CD14-positive monocyte (primary cell): ENCODE results near the gene ANKRD55. TPM values are rescaled to one million over a fixed set of nuclear protein-coding genes. Genes with fewer than 3 reads are reported as not detected.

Source experiments
- DNase-seq, 3 donors: peaks; one replicate each; pipeline ENCODE4 v3.0.0-alpha.2; 2011 to 2022
- H2AFZ ChIP-seq: 2 replicates; pipeline ENCODE4 v1.6.0; 2012; ENCODE audit warnings: mild to moderate bottlenecking, low read depth, low read length, inconsistent platforms; ENCODE audit not compliant: insufficient read depth, poor library complexity, severe bottlenecking
- H3K27ac ChIP-seq, 2 donors: 1 replicate in 1 of 2; 2 replicates in 1 of 2; pipeline ENCODE4 v1.5.1; 2012 to 2013; ENCODE audit warnings: low read length in 2 of 2, control low read depth in 1 of 2, inconsistent platforms in 1 of 2, low read depth in 1 of 2, mild to moderate bottlenecking in 1 of 2
- H3K27me3 ChIP-seq, 2 donors: one replicate each; pipeline versions ENCODE4 v1.6.0 to v1.6.1; 2011 to 2013; ENCODE audit warnings: low read length in 2 of 2; ENCODE audit not compliant: control insufficient read depth in 2 of 2, insufficient read depth in 2 of 2
- H3K36me3 ChIP-seq, 2 donors: replicated peaks in 1 of 2; 1 replicate in 1 of 2; 2 replicates in 1 of 2; pipeline versions ENCODE4 v1.5.1 to v1.6.1; 2012 to 2013; ENCODE audit warnings: low read length in 2 of 2, control low read depth in 1 of 2, inconsistent platforms in 1 of 2, mild to moderate bottlenecking in 1 of 2; ENCODE audit not compliant: insufficient read depth in 2 of 2, control insufficient read depth in 1 of 2
- H3K4me1 ChIP-seq, 2 donors: 1 replicate in 1 of 2; 2 replicates in 1 of 2; pipeline versions ENCODE4 v1.5.1 to v1.6.1; 2012 to 2013; ENCODE audit warnings: low read length in 2 of 2, control low read depth in 1 of 2, inconsistent platforms in 1 of 2, mild to moderate bottlenecking in 1 of 2, moderate library complexity in 1 of 2; ENCODE audit not compliant: insufficient read depth in 2 of 2, control insufficient read depth in 1 of 2
- H3K4me2 ChIP-seq: replicated peaks from 2 replicates; pipeline ENCODE3; 2012; ENCODE audit warnings: low read length, moderate library complexity, mild to moderate bottlenecking; ENCODE audit not compliant: poor library complexity, severe bottlenecking; ENCODE audit errors: extremely low read depth
- H3K4me3 ChIP-seq, 3 experiments: fragments of 200-600 bp in 1 of 3; sonication (generic) in 1 of 3; replicated peaks in 1 of 3; 1 replicate in 2 of 3; 2 replicates in 1 of 3; pipeline ENCODE4 v1.5.1; 2011 to 2013; ENCODE audit warnings: low read length in 3 of 3, mild to moderate bottlenecking in 3 of 3, control low read depth in 2 of 3, low read depth in 2 of 3, inconsistent platforms in 1 of 3, moderate library complexity in 1 of 3
- H3K79me2 ChIP-seq: 2 replicates; pipeline ENCODE4 v1.6.0; 2012; ENCODE audit warnings: mild to moderate bottlenecking, control low read depth, inconsistent platforms, low read length, moderate library complexity; ENCODE audit not compliant: insufficient read depth
- H3K9ac ChIP-seq: 2 replicates; pipeline ENCODE4 v1.6.0; 2017; ENCODE audit warnings: low read length, mild to moderate bottlenecking; ENCODE audit not compliant: insufficient read depth, poor library complexity, severe bottlenecking
- H3K9me3 ChIP-seq, 2 donors: replicated peaks in 1 of 2; 1 replicate in 1 of 2; 2 replicates in 1 of 2; pipeline versions ENCODE4 v1.5.1 to v1.6.1; 2012 to 2013; ENCODE audit warnings: low read length in 2 of 2, control low read depth in 1 of 2; ENCODE audit not compliant: control insufficient read depth in 1 of 2, insufficient read depth in 1 of 2
- H4K20me1 ChIP-seq: 2 replicates; pipeline ENCODE4 v1.6.0; 2012; ENCODE audit warnings: mild to moderate bottlenecking, low read length, control low read depth, moderate library complexity; ENCODE audit not compliant: insufficient read depth
- H3K27ac Mint-ChIP-seq, 7 donors: one replicate each; pipeline ENCODE4 v1.8.0; 2020; ENCODE audit warnings: mild to moderate bottlenecking in 7 of 7, mixed read lengths in 7 of 7, moderate library complexity in 6 of 7, inconsistent platforms in 2 of 7
- H3K27me3 Mint-ChIP-seq, 3 donors: one replicate each; pipeline ENCODE4 v1.8.0; 2021 to 2022; ENCODE audit warnings: low read depth in 3 of 3, mild to moderate bottlenecking in 3 of 3, mixed read lengths in 3 of 3, moderate library complexity in 3 of 3, inconsistent platforms in 1 of 3
- H3K36me3 Mint-ChIP-seq, 2 donors: one replicate each; pipeline ENCODE4 v1.8.0; 2020; ENCODE audit warnings: mixed read lengths in 2 of 2, inconsistent platforms in 1 of 2, mild to moderate bottlenecking in 1 of 2
- H3K4me1 Mint-ChIP-seq: one replicate; pipeline ENCODE4 v1.8.0; 2020; ENCODE audit warnings: mild to moderate bottlenecking, mixed read lengths
- H3K4me3 Mint-ChIP-seq, 2 donors: one replicate each; pipeline ENCODE4 v1.8.0; 2020; ENCODE audit warnings: mild to moderate bottlenecking in 2 of 2, mixed read lengths in 2 of 2, moderate library complexity in 1 of 2
- H3K9me3 Mint-ChIP-seq, 7 donors: one replicate each; pipeline ENCODE4 v1.8.0; 2020 to 2022; ENCODE audit warnings: mixed read lengths in 7 of 7, mild to moderate bottlenecking in 6 of 7, moderate library complexity in 6 of 7, inconsistent platforms in 2 of 7
- WGBS: methylation state at CpG from one replicate; pipeline ENCODE4 v1.1.5; 2013; ENCODE audit warnings: missing lambda C conversion rate; ENCODE audit not compliant: insufficient coverage; 5-methylcytosine and 5-hydroxymethylcytosine counted together
- intact Hi-C, 2 donors: fragments of 100-400 bp; cut with micrococcal nuclease; formaldehyde crosslinking; loops; one replicate each; pipeline versions ENCODE4 v1.15.0 to v1.15.1; 2023
- polyA plus RNA-seq, 3 donors: library from polyadenylated mRNA; depleted of rRNA in 1 of 3; unstranded in 2 of 3; stranded (reverse) in 1 of 3; fragments of 300-500 nt in 2 of 3; fragments of >200 nt in 1 of 3; fragmentation: Illumina TruSeq in 2 of 3; gene quantifications; 1 replicate in 2 of 3; 2 replicates in 1 of 3; pipeline ENCODE4 v1.2.3, GENCODE V29; 2012 to 2021
- TF ChIP-seq, protein P1 (sequence below): fragments of 200-600 bp; IDR thresholded peaks from one replicate; pipeline ENCODE4 v1.8.0; 2022; ENCODE audit warnings: antibody characterized with exemption, mild to moderate bottlenecking

ANKRD55 gene
- polyA plus RNA-seq, 3 donors = 0.20 to 0.55 (median 0.28) TPM

DNA sequence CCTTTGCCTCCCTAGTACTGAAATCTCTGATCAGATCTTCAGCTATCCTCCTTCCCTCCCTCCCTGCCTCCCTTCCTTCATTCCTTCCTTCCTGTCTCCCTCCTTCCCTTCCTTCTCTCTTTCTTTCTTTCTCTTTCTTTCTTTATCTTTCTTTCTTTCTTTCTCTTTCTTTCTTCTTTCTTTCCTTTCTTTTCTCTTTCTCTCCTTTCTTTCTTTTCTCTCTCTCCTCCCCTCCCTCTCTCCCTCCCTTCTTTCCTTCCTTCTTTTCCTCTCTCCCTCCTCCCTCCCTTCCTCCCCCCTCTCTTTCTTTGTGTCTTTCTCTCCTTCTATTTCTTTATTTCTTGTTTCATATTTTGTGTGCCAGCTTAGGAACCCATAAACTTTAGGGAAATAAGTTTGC, 23.9 kb upstream of the ANKRD55 start:
- no peaks in the 10 kb centered on the region for H3K36me3 Mint-ChIP-seq
- H4K20me1 ChIP-seq = no peaks in the 10 kb centered on the region
- no peaks in the 10 kb centered on the region for H3K79me2 ChIP-seq
- no peaks in the 10 kb centered on the region for H3K36me3 ChIP-seq
- H3K4me3 ChIP-seq = no peak overlapping the region
- H3K9me3 Mint-ChIP-seq = peaks cover 0 to 4% (median 0%) of the 10 kb centered on the region in 7 donors
- peaks cover 4% of the 10 kb centered on the region for H3K4me1 Mint-ChIP-seq
- no peak overlapping the region for H3K4me2 ChIP-seq
- no peak overlapping the region for H2AFZ ChIP-seq
- no peak overlapping the region for H3K27ac ChIP-seq
- TF ChIP-seq, protein P1, sequence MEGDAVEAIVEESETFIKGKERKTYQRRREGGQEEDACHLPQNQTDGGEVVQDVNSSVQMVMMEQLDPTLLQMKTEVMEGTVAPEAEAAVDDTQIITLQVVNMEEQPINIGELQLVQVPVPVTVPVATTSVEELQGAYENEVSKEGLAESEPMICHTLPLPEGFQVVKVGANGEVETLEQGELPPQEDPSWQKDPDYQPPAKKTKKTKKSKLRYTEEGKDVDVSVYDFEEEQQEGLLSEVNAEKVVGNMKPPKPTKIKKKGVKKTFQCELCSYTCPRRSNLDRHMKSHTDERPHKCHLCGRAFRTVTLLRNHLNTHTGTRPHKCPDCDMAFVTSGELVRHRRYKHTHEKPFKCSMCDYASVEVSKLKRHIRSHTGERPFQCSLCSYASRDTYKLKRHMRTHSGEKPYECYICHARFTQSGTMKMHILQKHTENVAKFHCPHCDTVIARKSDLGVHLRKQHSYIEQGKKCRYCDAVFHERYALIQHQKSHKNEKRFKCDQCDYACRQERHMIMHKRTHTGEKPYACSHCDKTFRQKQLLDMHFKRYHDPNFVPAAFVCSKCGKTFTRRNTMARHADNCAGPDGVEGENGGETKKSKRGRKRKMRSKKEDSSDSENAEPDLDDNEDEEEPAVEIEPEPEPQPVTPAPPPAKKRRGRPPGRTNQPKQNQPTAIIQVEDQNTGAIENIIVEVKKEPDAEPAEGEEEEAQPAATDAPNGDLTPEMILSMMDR = no peak
- no peak overlapping the region for H3K9ac ChIP-seq
- H3K27me3 ChIP-seq = no peaks in the 10 kb centered on the region
- H3K4me1 ChIP-seq = peaks cover under 1 to 11% of the 10 kb centered on the region in 2 donors
- no peak for DNase-seq
- peaks cover 0 to 3% (median 0%) of the 10 kb centered on the region in 3 donors for H3K27me3 Mint-ChIP-seq
- no peaks in the 10 kb centered on the region for H3K9me3 ChIP-seq
- intact Hi-C loops = no loop called here
- H3K27ac Mint-ChIP-seq = no peak overlapping the region
- H3K4me3 Mint-ChIP-seq = no peak overlapping the region

DNA sequence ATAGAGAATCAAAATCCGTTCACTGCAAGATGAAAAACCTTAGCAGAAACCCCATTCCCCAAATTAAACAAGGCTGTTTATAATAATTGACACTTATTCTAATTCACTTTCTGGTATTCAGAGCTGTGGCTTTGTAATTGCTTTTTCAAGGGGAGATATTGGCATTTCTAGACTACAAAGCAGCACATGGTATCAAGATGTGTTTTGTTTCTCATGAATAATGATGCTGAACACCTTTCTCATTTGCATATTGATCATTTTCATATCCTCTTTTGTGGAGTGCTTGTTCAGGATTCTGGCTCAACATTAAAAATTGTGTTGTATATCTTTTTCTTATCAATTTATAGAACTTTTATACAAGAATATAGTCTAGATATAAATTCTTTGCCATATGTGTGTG, 22.4 kb upstream of the ANKRD55 start:
- Histone ChIP-seq H3K27me3 (no peaks in the 10 kb centered on the region), H3K9me3 (no peaks in the 10 kb centered on the region), H3K27ac (no peak overlapping the region), H3K36me3 (no peaks in the 10 kb centered on the region), H3K4me1 (peaks cover 8 to 18% of the 10 kb centered on the region in 2 donors), H4K20me1 (no peaks in the 10 kb centered on the region), H3K9ac (no peak overlapping the region), H3K4me2 (no peak overlapping the region), H3K79me2 (no peaks in the 10 kb centered on the region), H3K4me3 (no peak overlapping the region), H2AFZ (no peak overlapping the region)
- H3K4me1 Mint-ChIP-seq = peaks cover 17% of the 10 kb centered on the region
- H3K9me3 Mint-ChIP-seq = peaks cover 0 to 4% (median 1%) of the 10 kb centered on the region in 7 donors
- H3K36me3 Mint-ChIP-seq = no peaks in the 10 kb centered on the region
- no CpG with 5 or more reads among the region's 1 CpG for WGBS
- no peak overlapping the region for H3K27ac Mint-ChIP-seq
- no peak overlapping the region for H3K4me3 Mint-ChIP-seq
- peaks cover 0 to 3% (median 0%) of the 10 kb centered on the region in 3 donors for H3K27me3 Mint-ChIP-seq
- TF ChIP-seq, protein P1 = no peak
- intact Hi-C loops = no loop called here
- DNase-seq = no peak
